ENCODE data around the gene ANXA2.

- TF ChIP-seq EZH2phosphoT487 (IDR thresholded peaks at IDR 0.05; ENCODE audit: borderline replicate concordance, low read depth) (no peak), REST (IDR thresholded peaks at IDR 0.05; ENCODE audit: low read depth, low read length) (no peak), MAX (IDR thresholded peaks at IDR 0.05; ENCODE audit: low read depth) (no peak), MXI1 (IDR thresholded peaks at IDR 0.05; ENCODE audit: low read depth, low read length) (no peak), CTCF (IDR thresholded peaks at IDR 0.05) (peak; percentile 36), ELF1 (IDR thresholded peaks at IDR 0.05) (no peak), GABPA (IDR thresholded peaks at IDR 0.05; ENCODE audit: low read depth) (no peak), POLR2AphosphoS5 (IDR thresholded peaks at IDR 0.05; ENCODE audit: low read depth, low read length) (no peak)
Measured at GRCh38 chr15:60340207-60340921, 57.4 kb downstream of the ANXA2 start.
